HCT116 (cell line): ENCODE measurements around the gene ARAP1. TPM values are rescaled to one million over a fixed set of nuclear protein-coding genes. Genes with fewer than 3 reads are reported as not detected.

ENCODE experiments used
- ATAC-seq: fragments of 200-7000 bp; cut with Tn5 transposase; 2 replicates; pipeline ENCODE4 v1.9.1; 2020; ENCODE audit warnings: mild to moderate bottlenecking, moderate library complexity
- BruUV-seq: library from RNA; stranded (reverse); fragments of 400-500 nt; replicated peaks from 2 replicates; lab custom pipeline; 2021; lab: Mats Ljungman, UMichigan
- CTCF ChIA-PET: fragments of 300-600 bp; sonication (Branson Sonifier 250); formaldehyde crosslinking; loops from one replicate; lab custom pipeline; 2021; ENCODE audit warnings: antibody characterized with exemption; lab: Charles Lee
- POLR2A ChIA-PET: fragments of 300-600, 350-600 bp; sonication (Branson Sonifier 250); formaldehyde crosslinking; loops from one replicate; lab custom pipeline; 2021; ENCODE audit warnings: antibody characterized with exemption; lab: Charles Lee
- RAD21 ChIA-PET, 2 experiments: fragments of 300-600 bp; sonication (Branson Sonifier 250); formaldehyde crosslinking; loops; one replicate each; lab custom pipeline; 2023; ENCODE audit warnings: low total read pairs in 2 of 2; ENCODE audit not compliant: uncharacterized antibody in 2 of 2, unreplicated experiment in 2 of 2, low non-redundant PET in 1 of 2; lab: Charles Lee
- DNase-seq: peaks from one replicate; pipeline ENCODE4 v3.0.0-alpha.2; 2010; ENCODE audit warnings: low read depth, low spot score
- H2AFZ ChIP-seq: fragments of 200-600 bp; shearing (Covaris generic), sonication (generic); 2 replicates; pipeline ENCODE4 v1.6.1; 2017; ENCODE audit warnings: low read depth, mixed run types, mixed read lengths, antibody characterized with exemption, low read length; ENCODE audit not compliant: poor library complexity, severe bottlenecking
- H3K27ac ChIP-seq: 2 replicates; pipeline ENCODE4 v1.5.1; 2012; ENCODE audit warnings: low read depth, low read length
- H3K27me3 ChIP-seq: fragments of 200-600 bp; sonication (generic); 2 replicates; pipeline ENCODE4 v1.6.1; 2016; ENCODE audit warnings: mixed run types, low read length, mixed read lengths; ENCODE audit not compliant: insufficient read depth
- H3K36me3 ChIP-seq, 2 experiments: fragments of 200-500 bp in 1 of 2; fragments of 200-600 bp in 1 of 2; sonication (Bioruptor generic) in 1 of 2; sonication (generic) in 1 of 2; 2 replicates each; pipeline versions ENCODE4 v1.5.1 to v1.6.1; 2014 to 2016; ENCODE audit warnings: low read length in 2 of 2, inconsistent platforms in 1 of 2, mixed read lengths in 1 of 2, mixed run types in 1 of 2; ENCODE audit not compliant: insufficient read depth in 2 of 2, control insufficient read depth in 1 of 2
- H3K4me1 ChIP-seq, 2 experiments: fragments of 200-600 bp in 1 of 2; sonication (generic) in 1 of 2; 2 replicates each; pipeline versions ENCODE4 v1.5.1 to v1.6.1; 2012 to 2017; ENCODE audit warnings: low read length in 2 of 2, inconsistent platforms in 1 of 2, mild to moderate bottlenecking in 1 of 2, mixed read lengths in 1 of 2, mixed run types in 1 of 2, moderate library complexity in 1 of 2; ENCODE audit not compliant: insufficient read depth in 2 of 2, control insufficient read depth in 1 of 2
- H3K4me2 ChIP-seq: fragments of 200-600 bp; sonication (generic); 2 replicates; pipeline ENCODE4 v1.6.1; 2017; ENCODE audit warnings: mixed run types, low read length, mixed read lengths
- H3K4me3 ChIP-seq, 2 experiments: fragments of 200-600 bp in 1 of 2; sonication (generic) in 1 of 2; replicated peaks in 1 of 2; 2 replicates each; pipeline ENCODE4 v1.5.1; 2011 to 2016; ENCODE audit warnings: low read length in 2 of 2, control low read depth in 1 of 2, low read depth in 1 of 2, mild to moderate bottlenecking in 1 of 2, mixed read lengths in 1 of 2, mixed run types in 1 of 2
- H3K79me2 ChIP-seq: fragments of 200-600 bp; sonication (generic); 2 replicates; pipeline ENCODE4 v1.6.1; 2017; ENCODE audit warnings: mild to moderate bottlenecking, mixed run types, low read length, moderate library complexity, mixed read lengths; ENCODE audit not compliant: insufficient read depth
- H3K9ac ChIP-seq: fragments of 200-600 bp; sonication (generic); 2 replicates; pipeline ENCODE4 v1.6.1; 2016; ENCODE audit warnings: low read length, mixed read lengths
- H3K9me2 ChIP-seq: fragments of 200-600 bp; sonication (generic), shearing (Covaris generic); 2 replicates; pipeline ENCODE4 v1.6.1; 2017; ENCODE audit warnings: mixed run types, mild to moderate bottlenecking, moderate library complexity; ENCODE audit not compliant: insufficient read depth
- H3K9me3 ChIP-seq, 2 experiments: fragments of 200-500 bp in 1 of 2; fragments of 200-600 bp in 1 of 2; sonication (Bioruptor generic) in 1 of 2; sonication (generic) in 1 of 2; 2 replicates each; pipeline ENCODE4 v1.6.1; 2014 to 2017; ENCODE audit warnings: low read length in 2 of 2, mixed read lengths in 2 of 2, inconsistent platforms in 1 of 2, low read depth in 1 of 2, mild to moderate bottlenecking in 1 of 2, mixed run types in 1 of 2, moderate library complexity in 1 of 2; ENCODE audit not compliant: control insufficient read depth in 1 of 2, insufficient read depth in 1 of 2
- H4K20me1 ChIP-seq: fragments of 200-600 bp; sonication (generic), shearing (Covaris generic); 2 replicates; pipeline ENCODE4 v1.6.1; 2017; ENCODE audit warnings: mixed run types, mild to moderate bottlenecking, moderate library complexity; ENCODE audit not compliant: insufficient read depth
- ATF3 ChIP-seq: IDR thresholded peaks from 2 replicates; pipeline ENCODE4 v1.6.1; 2012
- CBX3 ChIP-seq: IDR thresholded peaks from 2 replicates; pipeline ENCODE4 v1.6.1; 2012; ENCODE audit warnings: low read depth
- CEBPB ChIP-seq: IDR thresholded peaks from 2 replicates; pipeline ENCODE4 v1.6.1; 2012; ENCODE audit warnings: low read depth
- CTCF ChIP-seq, 3 experiments: fragments of 200-600 bp in 1 of 3; sonication (generic) in 1 of 3; IDR thresholded peaks in 2 of 3; conservative IDR thresholded peaks in 1 of 3; 2 replicates each; pipeline ENCODE4 v1.5.1; 2012 to 2017; ENCODE audit warnings: low read depth in 2 of 3, low read length in 2 of 3, antibody characterized with exemption in 1 of 3, borderline replicate concordance in 1 of 3, control low read depth in 1 of 3, mild to moderate bottlenecking in 1 of 3, mixed read lengths in 1 of 3, mixed run types in 1 of 3, moderate library complexity in 1 of 3; ENCODE audit not compliant: insufficient read depth in 1 of 3
- EGR1 ChIP-seq: IDR thresholded peaks from 2 replicates; pipeline ENCODE4 v1.6.1; 2012; ENCODE audit warnings: low read depth
- EZH2 ChIP-seq: fragments of 200-600 bp; sonication (generic); IDR thresholded peaks from 2 replicates; pipeline ENCODE4 v1.6.1; 2017; ENCODE audit warnings: antibody characterized with exemption, mixed run types
- FOSL1 ChIP-seq: IDR thresholded peaks from 2 replicates; pipeline ENCODE4 v1.6.1; 2012; ENCODE audit warnings: low read depth
- JUND ChIP-seq: IDR thresholded peaks from 2 replicates; pipeline ENCODE4 v1.6.1; 2012
- MAX ChIP-seq: IDR thresholded peaks from 2 replicates; pipeline ENCODE4 v1.6.1; 2012
- POLR2A ChIP-seq: IDR thresholded peaks from 2 replicates; pipeline ENCODE4 v1.7.0; 2011; ENCODE audit warnings: borderline replicate concordance; ENCODE audit not compliant: insufficient read depth, insufficient read length; ENCODE audit errors: extremely low read depth
- POLR2AphosphoS5 ChIP-seq: IDR thresholded peaks from 2 replicates; pipeline ENCODE4 v1.6.1; 2011; ENCODE audit warnings: mild to moderate bottlenecking, low read depth, low read length, moderate library complexity
- SIN3A ChIP-seq: IDR thresholded peaks from 2 replicates; pipeline ENCODE4 v1.6.1; 2012; ENCODE audit warnings: low read depth
- SP1 ChIP-seq: IDR thresholded peaks from 2 replicates; pipeline ENCODE4 v1.6.1; 2012; ENCODE audit warnings: low read depth
- YY1 ChIP-seq: IDR thresholded peaks from 2 replicates; pipeline ENCODE4 v1.6.1; 2011; ENCODE audit warnings: low read length, low read depth, moderate library complexity, mild to moderate bottlenecking; ENCODE audit not compliant: insufficient replicate concordance; ENCODE audit errors: extremely low read depth
- ZFX ChIP-seq: fragments of 450-650 bp; IDR thresholded peaks from 2 replicates; pipeline ENCODE4 v1.6.1; 2017
- intact Hi-C: fragments of 100-400 bp; cut with micrococcal nuclease; formaldehyde crosslinking; loops from 2 replicates; pipeline ENCODE4 v1.10.0; 2022
- total RNA-seq: library from RNA; stranded (reverse); gene quantifications from one replicate; pipeline ENCODE4 v1.2.1, GENCODE V29; 2021; ENCODE audit not compliant: unreplicated experiment

Gene ARAP1
- total RNA-seq, 1 experiment from 2014 or later: 57.4 TPM

- no peak for TF ChIP-seq EZH2
- TF ChIP-seq CBX3: no peak
- no peak for TF ChIP-seq SP1
These were observed 114.3 kb downstream of the ARAP1 start (continued) for GRCh38 chr11:72637926-72638325.

GRCh38 chr11:72637198-72637597 is 115.0 kb downstream of the ARAP1 start:
- no peak; the same call in 1 of the 2 replicates for TF ChIP-seq FOSL1
- TF ChIP-seq MAX: peak; percentile 77
- TF ChIP-seq JUND: no peak
- TF ChIP-seq, all 23 proteins: peak for 1
- no peaks in the 10 kb centered on the region for H3K9me2 ChIP-seq
- H3K4me2 ChIP-seq: peak overlapping the region; percentile 25; the same call in 1 of the 2 replicates
- H3K9me3 ChIP-seq: no peaks in the 10 kb centered on the region
- H3K4me3 ChIP-seq: no peak overlapping the region
- intact Hi-C loops: no loop called here
- no peak overlapping the region for H2AFZ ChIP-seq
- no peaks in the 10 kb centered on the region for H3K36me3 ChIP-seq
- H3K4me1 ChIP-seq: peaks cover 7 to 17% of the 10 kb centered on the region in 2 experiments
- no peaks in the 10 kb centered on the region for H4K20me1 ChIP-seq
- ChIA-PET RAD21 (no interaction called here), POLR2A (no interaction called here), CTCF (no interaction called here)
- ATAC-seq (no peak), DNase-seq (peak; percentile 12)
- no peaks in the 10 kb centered on the region for H3K79me2 ChIP-seq
- H3K27me3 ChIP-seq: peaks cover 13% of the 10 kb centered on the region; the same call in 1 of the 2 replicates
- H3K9ac ChIP-seq: no peak overlapping the region
- H3K27ac ChIP-seq: no peak overlapping the region
- no TSS peak for BruUV-seq

- ChIA-PET CTCF (interaction anchor here (0.7 to 1.6 kb wide), 4 partner anchors 27 to 166 kb away, joined by 3 to 4 read pairs (median 4); no protein-coding TSS in a partner anchor), POLR2A (no interaction called here), RAD21 (no interaction called here)
- Histone ChIP-seq H3K4me3 (no peak overlapping the region), H3K36me3 (no peaks in the 10 kb centered on the region), H3K79me2 (no peaks in the 10 kb centered on the region), H2AFZ (no peak overlapping the region), H3K4me2 (no peak overlapping the region), H3K27me3 (peaks cover 7% of the 10 kb centered on the region; the same call in 1 of the 2 replicates), H4K20me1 (no peaks in the 10 kb centered on the region), H3K9me2 (no peaks in the 10 kb centered on the region), H3K4me1 (peaks cover 7 to 13% of the 10 kb centered on the region in 2 experiments), H3K9me3 (no peaks in the 10 kb centered on the region), H3K27ac (no peak overlapping the region), H3K9ac (no peak overlapping the region)
- BruUV-seq: no TSS peak
- no peak for ATAC-seq
- no peak for DNase-seq
- intact Hi-C loops: no loop called here
- no peak for TF ChIP-seq CEBPB
- TF ChIP-seq EGR1: no peak
- TF ChIP-seq FOSL1: no peak
- TF ChIP-seq ATF3: no peak
- no peak for TF ChIP-seq JUND
- TF ChIP-seq SIN3A: no peak
- TF ChIP-seq POLR2A: no peak
- no peak for TF ChIP-seq YY1
- no peak for TF ChIP-seq ZFX
- TF ChIP-seq POLR2AphosphoS5: no peak
- TF ChIP-seq CTCF (IDR thresholded peaks at IDR 0.05 in 2 of 3, conservative IDR thresholded peaks at IDR 0.05 in 1 of 3; ENCODE audit: borderline replicate concordance in 1 of 3, insufficient read depth in 1 of 3, low read depth in 2 of 3, low read length in 2 of 3): no peak
These were observed 115.8 kb downstream of the ARAP1 start for GRCh38 chr11:72636376-72636775.
